Bronchial epithelial cell (primary cell): ENCODE results near the gene TMEM161A. TPM values are rescaled to one million over a fixed set of nuclear protein-coding genes. Genes with fewer than 3 reads are reported as not detected.

Experiments
- DNase-seq: peaks from one replicate; pipeline ENCODE4 v3.0.0-alpha.2; 2010; ENCODE audit warnings: low read depth
- FAIRE-seq: peaks from 2 replicates; lab custom pipeline; 2011; peaks lifted over from hg19 to GRCh38; lab: Jason Lieb, UNC
- H3K27me3 ChIP-seq: 2 replicates; pipeline ENCODE4 v1.5.1; 2011; ENCODE audit warnings: low read length; ENCODE audit not compliant: control insufficient read depth, insufficient read depth
- H3K36me3 ChIP-seq: 2 replicates; pipeline ENCODE4 v1.5.1; 2011; ENCODE audit warnings: low read length; ENCODE audit not compliant: control insufficient read depth, insufficient read depth
- H3K4me3 ChIP-seq: 2 replicates; pipeline ENCODE4 v1.5.1; 2011; ENCODE audit warnings: mild to moderate bottlenecking, low read depth, low read length, control low read depth
- CTCF ChIP-seq: IDR thresholded peaks from 2 replicates; pipeline ENCODE4 v1.5.1; 2011; ENCODE audit warnings: mild to moderate bottlenecking, moderate library complexity, low read length, control low read depth, inconsistent platforms; ENCODE audit not compliant: insufficient read depth, severe bottlenecking
- total RNA-seq: library from RNA; depleted of rRNA; stranded (reverse); fragments of >200 nt; gene quantifications from 2 replicates; pipeline ENCODE4 v1.2.1, GENCODE V29; 2014

Gene TMEM161A
- total RNA-seq, 1 donor from 2014 or later, result 28.7 TPM

- Histone ChIP-seq H3K27me3 (no peaks in the 10 kb centered on the region), H3K4me3 (no peak overlapping the region), H3K36me3 (no peaks in the 10 kb centered on the region)
- DNase-seq (no peak), FAIRE-seq (no peak)
- TF ChIP-seq CTCF, result no peak
Measured at GRCh38 chr19:19076476-19076875, 61.8 kb downstream of the TMEM161A start.

GRCh38 chr19:19075126-19075525, 63.2 kb downstream of the TMEM161A start:
- no peak overlapping the region for H3K4me3 ChIP-seq
- no peak for FAIRE-seq
- no peak for DNase-seq
- H3K36me3 ChIP-seq, result no peaks in the 10 kb centered on the region
- H3K27me3 ChIP-seq, result no peaks in the 10 kb centered on the region
- TF ChIP-seq CTCF, result no peak

GRCh38 chr19:19074196-19074882, 63.9 kb downstream of the TMEM161A start:
- Histone ChIP-seq H3K36me3 (no peaks in the 10 kb centered on the region), H3K27me3 (no peaks in the 10 kb centered on the region), H3K4me3 (no peak overlapping the region)
- FAIRE-seq (no peak), DNase-seq (no peak)
- no peak for TF ChIP-seq CTCF

- no peak for FAIRE-seq
Measured at GRCh38 chr19:19071897-19072296, 66.4 kb downstream of the TMEM161A start.

More at GRCh38 chr19:19071897-19072296, 66.4 kb downstream of the TMEM161A start:
- DNase-seq, result no peak
- no peak overlapping the region for H3K4me3 ChIP-seq
- H3K27me3 ChIP-seq, result no peaks in the 10 kb centered on the region
- TF ChIP-seq CTCF, result no peak
- H3K36me3 ChIP-seq, result no peaks in the 10 kb centered on the region

Other genes starting within 250 kb of the TMEM161A start
- 0.13 and 0.26 TPM in 2 replicates for gene CERS1, start 242.3 kb downstream of the TMEM161A start, total RNA-seq
- gene COPE, start 219.1 kb downstream of the TMEM161A start, total RNA-seq, result 268 and 331 TPM in 2 replicates
- gene DDX49, start 218.8 kb downstream of the TMEM161A start, total RNA-seq, result 68.4 and 76.1 TPM in 2 replicates
- gene HOMER3, start 197.3 kb downstream of the TMEM161A start, total RNA-seq, result 79.0 and 129 TPM in 2 replicates
- gene SUGP2, start 105.0 kb downstream of the TMEM161A start, total RNA-seq, result 19.5 and 21.6 TPM in 2 replicates
- 37.5 and 78.2 TPM in 2 replicates for gene ARMC6, start 104.9 kb downstream of the TMEM161A start, total RNA-seq
- 1.3 TPM in 2 replicates for gene SLC25A42, start 74.5 kb downstream of the TMEM161A start, total RNA-seq
- under 0.01 and 0.26 TPM in 2 replicates for gene MEF2B, start 31.8 kb upstream of the TMEM161A start, total RNA-seq
- 10.3 and 18.2 TPM in 2 replicates for gene BORCS8, start 53.7 kb upstream of the TMEM161A start, total RNA-seq
- gene RFXANK, start 53.8 kb upstream of the TMEM161A start, total RNA-seq, result 50.3 and 91.9 TPM in 2 replicates
- 19.8 and 49.0 TPM in 2 replicates for gene NR2C2AP, start 64.9 kb upstream of the TMEM161A start, total RNA-seq
- not detected in 2 replicates for gene NCAN, start 73.5 kb upstream of the TMEM161A start, total RNA-seq
- not detected in 2 replicates for gene TM6SF2, start 134.8 kb upstream of the TMEM161A start, total RNA-seq
- gene SUGP1, start 182.0 kb upstream of the TMEM161A start, total RNA-seq, result 18.7 and 36.4 TPM in 2 replicates
- gene MAU2, start 182.4 kb upstream of the TMEM161A start, total RNA-seq, result 12.1 and 16.8 TPM in 2 replicates